ENCODE results near the gene RPH3AL.
"Not testable (repeated sequence)": the region's sequence is repeated elsewhere in the genome, so short reads cannot be mapped to it uniquely, and the experiment has no call there.

Gene RPH3AL

GRCh38 chr17:234994-235830 lies 117.4 kb downstream of the RPH3AL start:
- DNase-seq, result not testable (repeated sequence)

- not testable (repeated sequence) for DNase-seq
These were observed 118.2 kb downstream of the RPH3AL start for GRCh38 chr17:234163-234993.

- DNase-seq, result no peak
These were observed 119.1 kb downstream of the RPH3AL start for GRCh38 chr17:233473-233941.

GRCh38 chr17:231966-232807 lies 120.4 kb downstream of the RPH3AL start:
- DNase-seq, result no peak

GRCh38 chr17:231191-231965 lies 121.2 kb downstream of the RPH3AL start:
- no peak for DNase-seq

- DNase-seq, result no peak
These were observed 122.2 kb downstream of the RPH3AL start for GRCh38 chr17:230395-230770.

GRCh38 chr17:229709-230394 lies 122.8 kb downstream of the RPH3AL start:
- DNase-seq, result no peak

- no peak for DNase-seq
These were observed 123.5 kb downstream of the RPH3AL start for GRCh38 chr17:228951-229708.

GRCh38 chr17:227946-228615 lies 124.5 kb downstream of the RPH3AL start:
- DNase-seq, result no peak

GRCh38 chr17:227078-227945 lies 125.3 kb downstream of the RPH3AL start:
- DNase-seq, result no peak

GRCh38 chr17:226108-227077 lies 126.2 kb downstream of the RPH3AL start:
- no peak for DNase-seq

- no peak for DNase-seq
These were observed 127.1 kb downstream of the RPH3AL start for GRCh38 chr17:225551-225950.

GRCh38 chr17:224576-224975 lies 128.0 kb downstream of the RPH3AL start:
- not testable (repeated sequence) for DNase-seq

GRCh38 chr17:223723-224471 lies 128.7 kb downstream of the RPH3AL start:
- DNase-seq, result no peak

- DNase-seq, result no peak
These were observed 130.4 kb downstream of the RPH3AL start for GRCh38 chr17:222172-222571.

- no peak for DNase-seq
These were observed 132.9 kb downstream of the RPH3AL start for GRCh38 chr17:219696-220095.
